Astrocyte of the cerebellum (primary cell): ENCODE measurements around the gene MND1.

Experiments used
- DNase-seq: peaks from one replicate; pipeline ENCODE4 v3.0.0-alpha.2; 2011; ENCODE audit warnings: low read depth
- H3K4me3 ChIP-seq: 2 replicates; pipeline ENCODE4 v1.5.1; 2011; ENCODE audit warnings: mild to moderate bottlenecking, low read depth, low read length, moderate library complexity
- in situ Hi-C: cut with HindIII; loops from 2 replicates; pipeline ENCODE4 v1.10.0; 2017; ENCODE audit warnings: low sequenced_read_pairs
- TF ChIP-seq, protein P1 (sequence below): IDR thresholded peaks from 2 replicates; pipeline ENCODE4 v1.5.1; 2012; ENCODE audit warnings: low read length, low read depth, moderate library complexity, mild to moderate bottlenecking; ENCODE audit errors: missing control alignments

Gene MND1

DNA sequence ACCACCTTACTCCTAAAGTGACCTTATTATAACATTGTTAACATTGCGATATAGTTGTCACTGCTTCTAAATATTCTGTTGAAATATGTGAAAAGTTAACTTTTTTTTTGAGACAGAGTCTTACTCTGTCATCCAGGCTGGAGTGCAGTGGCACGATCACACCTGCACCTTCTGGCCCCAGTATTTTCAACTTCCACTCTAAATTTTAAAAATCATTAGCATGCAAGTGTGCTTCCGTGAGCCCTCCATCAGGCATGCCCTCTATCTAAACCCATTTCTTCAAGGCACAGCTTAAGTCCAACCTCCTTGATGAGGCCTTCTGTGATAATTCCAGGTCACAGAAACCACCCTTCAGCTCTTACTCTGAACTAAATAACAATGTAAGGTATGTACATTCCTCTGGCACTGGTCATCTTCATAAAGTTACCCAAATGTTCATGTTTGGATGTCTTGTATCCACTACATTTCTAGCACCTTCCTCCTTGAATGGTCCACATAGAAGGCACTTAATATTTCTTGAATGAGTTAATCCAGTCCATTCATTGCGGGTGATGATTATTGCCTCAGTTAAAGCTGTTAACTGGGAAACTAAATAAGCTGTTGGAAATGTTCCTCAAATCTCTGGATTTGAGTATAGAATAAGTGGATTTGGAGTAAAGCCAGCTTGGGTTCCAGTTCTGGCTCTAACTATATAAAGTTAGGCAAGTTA lies 83.0 kb downstream of the MND1 start:
- TF ChIP-seq, protein P1, sequence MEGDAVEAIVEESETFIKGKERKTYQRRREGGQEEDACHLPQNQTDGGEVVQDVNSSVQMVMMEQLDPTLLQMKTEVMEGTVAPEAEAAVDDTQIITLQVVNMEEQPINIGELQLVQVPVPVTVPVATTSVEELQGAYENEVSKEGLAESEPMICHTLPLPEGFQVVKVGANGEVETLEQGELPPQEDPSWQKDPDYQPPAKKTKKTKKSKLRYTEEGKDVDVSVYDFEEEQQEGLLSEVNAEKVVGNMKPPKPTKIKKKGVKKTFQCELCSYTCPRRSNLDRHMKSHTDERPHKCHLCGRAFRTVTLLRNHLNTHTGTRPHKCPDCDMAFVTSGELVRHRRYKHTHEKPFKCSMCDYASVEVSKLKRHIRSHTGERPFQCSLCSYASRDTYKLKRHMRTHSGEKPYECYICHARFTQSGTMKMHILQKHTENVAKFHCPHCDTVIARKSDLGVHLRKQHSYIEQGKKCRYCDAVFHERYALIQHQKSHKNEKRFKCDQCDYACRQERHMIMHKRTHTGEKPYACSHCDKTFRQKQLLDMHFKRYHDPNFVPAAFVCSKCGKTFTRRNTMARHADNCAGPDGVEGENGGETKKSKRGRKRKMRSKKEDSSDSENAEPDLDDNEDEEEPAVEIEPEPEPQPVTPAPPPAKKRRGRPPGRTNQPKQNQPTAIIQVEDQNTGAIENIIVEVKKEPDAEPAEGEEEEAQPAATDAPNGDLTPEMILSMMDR, result no peak
- no peak for DNase-seq
- in situ Hi-C loops, result no loop called here

DNA sequence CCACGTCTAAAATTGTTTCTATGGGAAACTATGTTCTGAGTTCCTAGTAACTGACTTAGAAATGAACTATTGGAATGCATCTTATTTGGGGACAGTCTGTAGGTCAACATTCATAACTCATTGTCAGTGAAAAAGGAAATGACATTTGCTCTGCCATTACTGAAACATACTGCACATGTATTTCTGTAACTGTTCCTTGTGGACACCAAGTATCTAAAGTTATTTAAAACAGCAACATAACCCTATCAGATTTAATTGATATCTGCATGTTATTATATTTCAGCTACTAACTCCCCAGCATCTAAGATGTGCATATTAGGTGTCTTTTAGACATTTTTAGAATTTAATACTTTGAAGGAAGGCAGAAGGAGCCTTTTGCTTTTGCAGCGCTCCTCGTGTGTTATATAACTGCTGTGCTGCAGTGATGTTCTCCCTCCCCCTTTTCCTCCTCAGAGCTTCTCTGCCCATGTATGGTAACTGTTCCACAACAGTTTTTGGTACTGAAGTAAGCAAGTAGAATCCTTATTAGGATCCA lies 84.5 kb downstream of the MND1 start:
- TF ChIP-seq, protein P1, result no peak
- no peak overlapping the region for H3K4me3 ChIP-seq
- in situ Hi-C loops, result no loop called here
- DNase-seq, result no peak

More for the DNA sequence above, 83.0 kb downstream of the MND1 start:
- no peak overlapping the region for H3K4me3 ChIP-seq

DNA sequence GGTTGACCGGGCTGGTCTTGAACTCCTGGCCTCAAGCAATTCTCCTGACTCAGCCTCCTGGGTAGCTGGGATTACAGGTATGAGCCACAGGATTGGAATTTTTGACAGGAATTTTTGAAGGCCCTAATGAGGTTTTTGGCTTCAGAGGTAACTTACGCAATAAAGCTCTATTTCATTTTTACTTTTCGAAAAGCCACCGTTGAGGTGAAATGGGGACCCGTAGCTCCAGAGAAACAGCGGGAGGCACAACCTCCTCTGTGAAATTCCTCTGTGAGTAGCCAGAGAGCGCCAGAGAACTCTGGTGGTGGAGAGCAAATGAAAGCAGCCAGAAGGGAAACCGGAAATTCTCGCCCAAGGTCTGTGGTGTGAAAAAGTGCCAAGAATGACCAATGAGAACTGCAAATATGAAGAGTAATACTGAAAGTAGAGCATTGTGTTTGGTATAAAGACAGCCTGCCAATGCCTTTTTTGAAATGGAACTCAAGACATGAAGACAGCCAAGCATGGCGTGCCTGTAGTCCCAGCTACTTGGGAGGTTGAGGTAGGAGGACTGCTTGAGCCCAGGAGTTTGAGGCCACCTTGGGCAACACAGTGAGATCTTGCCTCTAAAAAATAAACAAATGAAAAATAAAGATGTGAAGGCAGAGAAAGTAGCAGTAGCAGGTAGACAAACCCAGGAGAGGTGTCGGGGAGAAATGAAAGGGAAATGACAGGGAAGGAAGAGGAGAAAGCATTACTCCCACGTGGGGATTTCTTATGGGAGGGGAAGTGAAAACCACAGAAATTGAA lies 88.7 kb downstream of the MND1 start:
- in situ Hi-C loops, result no loop called here
- no peak overlapping the region for H3K4me3 ChIP-seq

DNA sequence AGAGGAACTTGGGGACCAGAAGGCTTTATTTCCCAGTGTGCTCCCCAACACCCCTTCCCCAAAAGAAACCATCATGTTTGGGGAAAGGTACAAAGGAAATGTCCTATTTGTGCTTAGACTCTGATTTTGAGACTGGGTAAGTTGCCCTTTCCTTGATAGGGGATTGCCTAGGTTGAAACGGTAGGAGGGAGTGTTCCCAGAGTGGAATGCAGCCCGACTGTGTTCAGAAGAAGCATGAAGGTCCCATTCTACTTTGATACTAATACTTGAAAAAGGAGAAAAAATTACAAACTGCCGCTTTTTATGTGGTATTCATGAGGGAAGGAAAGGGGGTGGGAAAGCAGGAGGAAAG lies 89.2 kb downstream of the MND1 start:
- H3K4me3 ChIP-seq, result no peak overlapping the region
- TF ChIP-seq, protein P1, result no peak
- in situ Hi-C loops, result no loop called here
- no peak for DNase-seq

More for the DNA sequence above, 88.7 kb downstream of the MND1 start:
- peak; percentile 94 for DNase-seq
- TF ChIP-seq, protein P1, result peak; percentile 68

DNA sequence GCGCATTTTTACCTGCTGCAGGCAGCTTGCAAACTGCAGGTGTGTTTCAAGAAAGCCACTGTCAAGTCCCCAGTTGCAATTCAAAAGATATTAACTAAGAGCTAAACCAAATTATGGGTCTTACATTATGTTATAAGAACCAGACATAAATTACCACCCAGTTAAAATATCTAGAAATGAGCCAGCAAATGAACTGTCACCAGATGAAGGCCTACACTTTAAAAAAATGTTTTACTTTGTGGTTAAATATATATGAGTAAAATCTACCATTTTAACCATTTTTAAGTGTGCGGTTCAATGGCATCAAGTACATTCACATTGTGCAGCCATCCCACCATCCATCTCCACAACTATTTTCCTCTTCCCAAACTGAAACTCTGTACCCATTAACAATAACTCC lies 89.7 kb downstream of the MND1 start:
- DNase-seq, result no peak
- H3K4me3 ChIP-seq, result no peak overlapping the region
- TF ChIP-seq, protein P1, result no peak
- in situ Hi-C loops, result no loop called here

DNA sequence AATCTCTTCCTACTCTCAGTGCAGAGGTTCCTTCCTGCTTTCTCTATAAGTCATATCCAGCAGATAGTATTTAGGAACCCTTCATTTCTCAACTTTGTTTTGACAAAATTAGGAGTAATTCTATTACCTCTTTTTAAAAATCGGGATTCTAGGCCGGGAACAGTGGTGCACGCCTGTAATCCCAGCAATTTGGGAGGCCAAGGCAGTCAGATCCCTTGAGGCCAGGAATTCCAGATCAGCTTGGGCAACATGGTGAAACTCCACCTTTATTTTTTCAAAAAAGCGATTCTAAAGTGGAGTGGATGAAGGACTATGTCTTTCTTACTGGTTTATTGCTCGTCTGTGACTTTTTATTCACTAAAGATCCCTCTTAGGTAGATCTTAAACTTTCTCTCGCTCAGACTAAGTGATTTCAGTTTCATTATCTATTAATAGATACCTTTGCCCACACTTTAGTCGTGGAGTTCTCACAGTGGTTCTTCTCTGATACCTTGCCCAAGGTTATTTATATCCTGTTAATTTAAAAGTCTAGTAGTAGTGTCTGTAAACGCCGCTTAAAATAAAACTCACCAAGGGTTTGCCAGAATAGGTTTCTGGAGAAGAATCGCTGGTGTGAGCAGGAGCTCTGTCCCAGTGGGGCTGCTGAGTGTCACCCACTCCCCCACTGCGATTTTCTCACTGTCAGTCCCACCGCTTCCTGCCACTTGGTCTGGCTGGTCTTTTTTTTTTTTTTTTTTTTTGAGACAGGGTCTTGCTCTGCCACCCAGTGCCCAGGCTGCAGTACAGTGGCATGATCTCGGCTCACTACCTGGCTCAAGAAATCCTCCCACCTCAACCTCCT lies 94.6 kb downstream of the MND1 start:
- no peak overlapping the region for H3K4me3 ChIP-seq
- in situ Hi-C loops, result no loop called here
- DNase-seq, result no peak
- TF ChIP-seq, protein P1, result no peak
